GM13976 (cell line): Measurements from ENCODE around the gene SCGB1D1.
"Not testable (repeated sequence)": the region's sequence is repeated elsewhere in the genome, so short reads cannot be mapped to it uniquely, and the experiment has no call there.

ENCODE experiments used
- DNase-seq: peaks from one replicate; pipeline ENCODE4 v3.0.0; 2012; ENCODE audit warnings: low spot score
- CTCF ChIP-seq: IDR thresholded peaks from 2 replicates; pipeline ENCODE4 v1.5.1; 2012; ENCODE audit warnings: borderline replicate concordance, mild to moderate bottlenecking; ENCODE audit not compliant: insufficient read depth; ENCODE audit errors: extremely low read depth, missing control alignments, control extremely low read depth
- in situ Hi-C: fragments of 300-500 bp; cut with MboI; formaldehyde crosslinking; loops from one replicate; pipeline ENCODE4 v1.12.0; 2022; ENCODE audit warnings: low sequenced_read_pairs, mixed read lengths, inconsistent platforms; ENCODE audit not compliant: unreplicated experiment

SCGB1D1 gene

DNA sequence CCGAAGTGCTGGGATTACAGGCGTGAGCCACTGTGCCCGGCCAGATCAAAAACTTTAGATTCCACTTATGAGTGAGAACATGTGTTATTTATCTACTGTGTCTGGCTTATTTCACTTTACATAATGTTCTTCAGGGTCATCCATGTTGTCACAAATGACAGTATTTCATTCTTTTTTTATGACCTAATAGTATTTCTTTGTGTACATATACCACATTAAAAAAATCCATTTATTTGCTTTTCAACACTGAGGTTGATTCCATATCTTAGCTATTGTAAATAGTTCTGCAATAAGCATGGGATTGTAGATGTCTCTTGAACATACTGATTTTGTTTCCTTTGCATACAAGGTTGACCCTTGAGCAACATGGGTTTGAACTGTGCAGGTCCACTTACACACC, 13.2 kb upstream of the SCGB1D1 start:
- TF ChIP-seq CTCF, result no peak

DNA sequence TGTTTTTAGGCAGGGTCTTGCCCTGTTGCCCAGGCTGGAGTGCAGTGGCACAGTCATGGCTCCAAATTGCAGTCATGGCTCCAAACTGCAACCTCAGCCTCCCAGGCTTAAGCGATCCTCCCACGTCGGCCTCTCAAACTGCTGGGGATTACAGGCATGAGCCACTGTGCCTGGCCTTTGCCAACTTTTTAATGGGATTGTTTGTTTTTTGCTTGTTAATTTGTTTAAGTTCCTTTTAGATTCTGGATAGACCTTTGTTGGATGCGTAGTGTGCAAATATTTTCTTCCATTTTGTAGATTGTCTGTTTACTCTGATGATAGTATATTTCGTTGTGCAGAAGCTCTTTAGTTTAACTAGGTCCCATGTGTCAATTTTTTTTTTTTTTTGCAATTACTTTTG, 10.0 kb upstream of the SCGB1D1 start:
- DNase-seq, result no peak
- TF ChIP-seq CTCF, result no peak
- in situ Hi-C loops, result loop anchor here (10.0 kb wide), 1 partner anchor 135 kb away; no protein-coding TSS in a partner anchor

More for the DNA sequence above, 13.2 kb upstream of the SCGB1D1 start:
- in situ Hi-C loops, result loop anchor here (10.0 kb wide), 1 partner anchor 138 kb away; no protein-coding TSS in a partner anchor
- no peak for DNase-seq

GRCh38 chr11:62181097-62181496, 8.9 kb upstream of the SCGB1D1 start:
- in situ Hi-C loops, result no loop called here
- no peak for TF ChIP-seq CTCF
- DNase-seq, result no peak

DNA sequence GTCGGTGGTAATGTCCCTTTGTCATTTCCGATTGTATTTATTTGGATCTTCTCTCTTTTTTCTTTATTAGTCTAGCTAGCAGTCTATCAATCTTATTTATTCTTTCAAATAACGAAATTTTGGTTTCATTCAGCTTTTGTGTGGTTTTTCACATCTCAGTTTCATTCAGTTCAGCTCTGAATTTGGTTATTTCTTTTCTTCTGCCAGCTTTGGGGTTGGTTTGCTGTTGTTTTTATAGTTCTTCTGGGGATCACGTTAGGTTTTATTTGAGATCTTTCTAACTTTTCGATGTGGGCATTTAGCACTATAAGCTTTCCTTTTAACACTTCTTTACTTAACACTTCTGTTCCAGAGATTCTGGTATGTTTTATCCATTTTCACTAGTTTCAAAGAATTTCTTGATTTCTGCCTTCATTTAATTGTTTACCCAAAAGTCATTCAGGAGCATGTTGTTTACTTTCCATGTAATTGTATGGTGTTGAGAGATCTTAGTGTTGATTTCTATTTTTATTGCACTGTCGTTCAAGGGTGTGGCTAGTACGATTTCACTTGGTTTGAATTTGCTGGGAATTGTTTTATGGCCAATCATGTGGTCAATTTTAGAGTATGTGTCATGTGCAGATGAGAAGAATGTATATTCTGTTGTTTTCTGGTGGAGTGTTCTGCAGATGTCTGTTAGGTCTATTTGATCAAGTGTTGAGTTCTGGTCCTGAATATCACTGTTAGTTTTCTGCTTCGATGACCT, 7.7 kb upstream of the SCGB1D1 start:
- DNase-seq, result no peak
- no peak for TF ChIP-seq CTCF
- in situ Hi-C loops, result no loop called here

DNA sequence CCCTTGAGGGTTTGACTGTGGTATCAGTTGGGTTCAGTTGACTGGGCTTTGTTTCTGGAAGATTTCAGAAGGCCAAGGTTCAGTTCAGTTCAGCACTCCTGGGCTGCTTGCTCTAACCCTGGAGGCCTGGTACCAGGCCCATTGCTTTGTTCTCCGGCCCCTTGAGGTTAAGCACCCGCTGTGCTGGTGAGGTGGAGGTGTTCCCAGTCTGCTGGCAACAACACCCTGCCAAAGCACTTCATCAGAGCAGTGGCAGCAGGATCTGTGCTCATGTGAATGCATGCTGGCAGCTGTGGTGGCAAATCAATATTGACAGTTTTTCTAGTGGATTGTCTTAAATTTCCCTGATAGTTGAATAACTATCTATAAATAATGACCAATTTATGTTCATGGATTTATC, 3.8 kb upstream of the SCGB1D1 start:
- in situ Hi-C loops, result no loop called here
- DNase-seq, result no peak
- no peak for TF ChIP-seq CTCF

GRCh38 chr11:62193952-62194351, 3.9 kb downstream of the SCGB1D1 start:
- in situ Hi-C loops, result no loop called here
- no peak for DNase-seq

GRCh38 chr11:62195010-62195409, 5.0 kb downstream of the SCGB1D1 start:
- in situ Hi-C loops, DNase-seq: not testable (repeated sequence)

More at GRCh38 chr11:62193952-62194351, 3.9 kb downstream of the SCGB1D1 start:
- no peak for TF ChIP-seq CTCF
